Activated CD4-positive, alpha-beta T cell treated with anti-CD3 and anti-CD28 coated beads, Interleukin-2, amount 10 ng/mL, durations not matched to agents 24 days and 14 days (primary cell): ENCODE measurements around the gene MPO. TPM values are rescaled to one million over a fixed set of nuclear protein-coding genes. Genes with fewer than 3 reads are reported as not detected.

Source experiments
- total RNA-seq: library from RNA; stranded (reverse); gene quantifications from 2 replicates; pipeline ENCODE4 v1.2.3, GENCODE V29; 2022

MPO gene
- total RNA-seq, 1 donor from 2014 or later = not detected

Other genes with a start within 250 kb of the MPO start
- gene DYNLL2, start 197.5 kb downstream of the MPO start, total RNA-seq = 36.6 and 37.2 TPM in 2 replicates
- 0.07 and 0.14 TPM in 2 replicates for gene OR4D1, start 132.6 kb downstream of the MPO start, total RNA-seq
- not detected in 2 replicates for gene OR4D2, start 114.0 kb downstream of the MPO start, total RNA-seq
- not detected in 2 replicates for gene EPX, start 88.2 kb downstream of the MPO start, total RNA-seq
- gene MKS1, start 61.7 kb downstream of the MPO start, total RNA-seq = 21.7 and 23.1 TPM in 2 replicates
- not detected in 2 replicates for gene LPO, start 42.4 kb downstream of the MPO start, total RNA-seq
- 22.6 and 23.6 TPM in 2 replicates for gene TSPOAP1, start 47.9 kb upstream of the MPO start, total RNA-seq
- 139 and 143 TPM in 2 replicates for gene SUPT4H1, start 71.3 kb upstream of the MPO start, total RNA-seq
- gene RNF43, start 136.6 kb upstream of the MPO start, total RNA-seq = 0.95 and 1.6 TPM in 2 replicates
- gene HSF5, start 207.5 kb upstream of the MPO start, total RNA-seq = 0.80 and 0.91 TPM in 2 replicates
- gene MTMR4, start 233.7 kb upstream of the MPO start, total RNA-seq = 84.2 and 89.0 TPM in 2 replicates